ENCODE results near the gene TRAPPC6A. TPM values are rescaled to one million over a fixed set of nuclear protein-coding genes. Genes with fewer than 3 reads are reported as not detected.
A peak's percentile ranks its signal among the peaks of the same experiment; 100 is the strongest.

Gene TRAPPC6A
- total and polyA plus RNA-seq, 11 donors, result 7.7 to 22.8 (median 18.6) TPM

DNA sequence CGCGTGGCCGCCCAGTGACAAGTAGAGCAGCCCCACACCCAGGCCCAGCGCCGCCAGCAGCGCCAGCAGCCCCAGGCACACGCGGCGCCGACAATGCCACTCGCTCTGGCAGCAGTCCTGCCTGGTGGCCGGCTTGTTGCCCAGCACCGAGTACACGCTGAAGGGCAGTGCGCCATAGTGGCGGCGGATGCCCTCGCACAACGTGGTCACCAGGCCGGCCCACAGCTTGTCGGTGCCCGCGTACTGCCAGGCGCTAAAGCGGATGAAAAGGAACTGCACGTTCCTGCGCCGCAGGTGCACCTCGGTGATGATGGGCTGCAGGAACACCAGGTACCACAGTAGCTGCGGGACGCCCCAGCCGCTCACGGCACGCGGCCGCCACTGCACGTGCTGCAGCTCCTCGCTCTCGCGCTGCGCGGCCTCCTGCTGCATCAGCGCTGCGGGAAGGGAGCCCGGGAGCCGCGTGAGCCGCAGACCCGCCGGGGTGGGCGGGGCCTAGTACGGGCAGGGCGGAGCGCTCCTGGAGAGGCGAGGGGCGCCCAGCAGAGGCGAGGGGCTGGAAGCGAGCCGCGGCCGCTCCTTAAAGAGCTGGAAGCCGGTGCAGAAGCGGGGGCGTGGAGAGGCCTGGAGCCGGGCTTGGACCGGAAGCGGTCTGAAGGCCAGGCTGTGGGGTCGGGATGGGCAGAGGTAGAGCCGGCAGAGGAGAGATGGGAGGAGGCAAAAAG lies 24.5 kb downstream of the TRAPPC6A start:
- ATAC-seq (peak; percentile 34 to 60 (median 58)), DNase-seq (peak; percentile 47 to 74 (median 49))
- Histone ChIP-seq H3K36me3 (no peaks in the 10 kb centered on the region), H3K27ac (peak overlapping the region in 2 of 12 donors; percentile 53 to 64), H3K27me3 (peaks cover 3 to 35% (median 15%) of the 10 kb centered on the region in 9 donors), H3K4me3 (peak overlapping the region; percentile 3 to 49 (median 32)), H3K4me1 (peaks cover 14 to 30% (median 25%) of the 10 kb centered on the region in 12 donors), H3K9me3 (no peaks in the 10 kb centered on the region)
- intact Hi-C loops (cut with DNase I), result no loop called here
- whole genome bisulfite sequencing, 4 donors, result 1 to 4% (median 2%) methylated on average over 33 to 69 of the region's 69 CpGs
- no peak for TF ChIP-seq POLR2A (IDR thresholded peaks at IDR 0.05)
- TF ChIP-seq, protein P1, sequence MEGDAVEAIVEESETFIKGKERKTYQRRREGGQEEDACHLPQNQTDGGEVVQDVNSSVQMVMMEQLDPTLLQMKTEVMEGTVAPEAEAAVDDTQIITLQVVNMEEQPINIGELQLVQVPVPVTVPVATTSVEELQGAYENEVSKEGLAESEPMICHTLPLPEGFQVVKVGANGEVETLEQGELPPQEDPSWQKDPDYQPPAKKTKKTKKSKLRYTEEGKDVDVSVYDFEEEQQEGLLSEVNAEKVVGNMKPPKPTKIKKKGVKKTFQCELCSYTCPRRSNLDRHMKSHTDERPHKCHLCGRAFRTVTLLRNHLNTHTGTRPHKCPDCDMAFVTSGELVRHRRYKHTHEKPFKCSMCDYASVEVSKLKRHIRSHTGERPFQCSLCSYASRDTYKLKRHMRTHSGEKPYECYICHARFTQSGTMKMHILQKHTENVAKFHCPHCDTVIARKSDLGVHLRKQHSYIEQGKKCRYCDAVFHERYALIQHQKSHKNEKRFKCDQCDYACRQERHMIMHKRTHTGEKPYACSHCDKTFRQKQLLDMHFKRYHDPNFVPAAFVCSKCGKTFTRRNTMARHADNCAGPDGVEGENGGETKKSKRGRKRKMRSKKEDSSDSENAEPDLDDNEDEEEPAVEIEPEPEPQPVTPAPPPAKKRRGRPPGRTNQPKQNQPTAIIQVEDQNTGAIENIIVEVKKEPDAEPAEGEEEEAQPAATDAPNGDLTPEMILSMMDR (IDR thresholded peaks at IDR 0.05), result no peak

DNA sequence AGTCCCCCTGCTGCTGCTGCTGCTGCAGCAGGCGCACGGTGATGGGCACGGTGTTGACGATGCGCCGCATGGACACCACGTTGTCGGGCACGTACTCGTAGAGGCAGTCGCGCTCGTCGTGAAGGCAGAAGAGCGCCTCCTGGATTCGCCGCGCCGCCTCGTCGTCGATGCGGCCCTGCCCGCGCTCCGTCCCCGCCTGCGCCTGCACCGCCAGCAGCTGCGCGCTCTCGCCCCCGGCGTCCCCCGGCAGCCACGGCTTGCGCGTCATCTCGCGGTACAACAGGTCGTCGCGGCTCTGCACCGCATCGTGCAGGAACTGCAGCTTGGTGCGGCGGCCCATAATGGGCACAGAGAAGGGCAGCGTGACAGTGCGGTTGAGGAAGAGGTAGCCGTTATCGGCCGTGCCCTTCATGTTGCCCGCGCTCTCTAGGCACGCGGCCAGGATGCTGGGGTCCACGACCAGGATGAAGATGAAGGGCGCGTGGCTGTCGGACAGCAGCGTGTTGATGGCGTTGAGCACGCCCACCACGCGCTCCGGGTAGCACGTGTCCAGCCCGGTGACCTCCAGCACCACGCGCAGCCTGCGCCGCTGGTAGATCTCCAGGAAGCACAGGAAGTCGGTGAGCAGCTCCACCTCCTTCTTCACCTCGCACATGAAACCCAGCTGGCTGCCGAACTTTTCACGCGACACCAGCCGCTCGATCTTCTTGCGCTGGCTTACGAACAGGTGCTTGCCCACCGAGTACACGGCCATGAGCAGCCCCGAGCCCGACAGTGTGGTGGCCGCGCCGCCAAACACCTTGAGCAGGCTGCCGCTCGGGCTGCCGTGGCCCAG lies 25.3 kb downstream of the TRAPPC6A start:
- peak in 3 of 4 donors; percentile 48 to 56 (median 51) for ATAC-seq
- TF ChIP-seq POLR2A (IDR thresholded peaks at IDR 0.05), result no peak
- TF ChIP-seq, protein P1 (IDR thresholded peaks at IDR 0.05), result peak in 3 of 12 donors; percentile 16 to 32 (median 21)
- Histone ChIP-seq H3K4me3 (peak overlapping the region; percentile 3 to 49 (median 32)), H3K36me3 (no peaks in the 10 kb centered on the region), H3K27me3 (peaks cover 3 to 32% (median 15%) of the 10 kb centered on the region in 9 donors), H3K4me1 (peaks cover 14 to 30% (median 25%) of the 10 kb centered on the region in 12 donors), H3K9me3 (no peaks in the 10 kb centered on the region), H3K27ac (peak overlapping the region in 2 of 12 donors; percentile 53 to 64)
- intact Hi-C loops (cut with DNase I), result no loop called here
- WGBS, 4 donors, result 1 to 5% (median 3%) methylated on average over 21 to 91 of the region's 91 CpGs
- DNase-seq, result peak; percentile 47 to 74 (median 62)

DNA sequence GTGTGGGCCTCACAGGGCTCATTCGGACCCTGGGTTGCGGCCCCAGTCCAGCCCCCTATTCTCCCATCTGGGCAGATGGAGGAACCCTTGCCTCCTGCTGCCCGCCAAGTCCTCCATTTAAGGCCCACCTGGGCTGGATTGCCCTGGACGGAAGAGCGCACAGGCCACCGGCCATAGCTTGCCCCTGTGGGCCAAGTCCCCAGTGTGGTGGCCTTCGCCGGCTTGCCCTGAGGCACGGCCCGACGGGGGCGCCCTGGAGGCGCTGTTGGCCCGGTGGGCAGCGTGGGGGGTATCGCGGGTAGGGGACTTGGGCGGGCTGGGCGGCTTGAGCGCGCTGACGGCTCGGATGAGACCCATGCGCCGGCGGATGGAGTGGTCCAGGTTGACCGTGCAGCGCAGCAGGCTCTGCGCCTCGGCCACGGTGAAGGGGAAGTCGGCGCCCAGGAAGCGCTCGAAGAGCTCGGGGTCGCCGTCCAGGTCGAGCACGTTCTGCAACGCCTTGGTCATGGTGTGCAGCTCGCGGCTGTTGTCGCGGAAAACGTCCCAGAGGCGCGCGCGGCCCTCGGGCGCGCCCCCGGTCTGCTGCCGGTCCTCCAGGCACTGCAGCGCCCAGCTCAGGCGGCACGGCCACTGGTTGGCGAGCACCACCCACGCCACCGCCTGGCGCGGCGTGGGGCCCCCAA lies 26.1 kb downstream of the TRAPPC6A start:
- Histone ChIP-seq H3K4me1 (peaks cover 14 to 30% (median 25%) of the 10 kb centered on the region in 12 donors), H3K9me3 (no peaks in the 10 kb centered on the region), H3K36me3 (peaks cover 0 to 5% (median 0%) of the 10 kb centered on the region in 9 donors), H3K4me3 (peak overlapping the region in 11 of 12 donors; percentile 3 to 49 (median 34)), H3K27ac (no peak overlapping the region), H3K27me3 (peaks cover 3 to 32% (median 15%) of the 10 kb centered on the region in 9 donors)
- TF ChIP-seq, protein P1 (IDR thresholded peaks at IDR 0.05), result no peak
- 12 to 20% (median 14%) methylated on average over 27 to 64 of the region's 64 CpGs for WGBS, 4 donors
- DNase-seq, result no peak
- intact Hi-C loops (cut with DNase I), result no loop called here
- ATAC-seq, result no peak
